B cell (primary cell): ENCODE measurements around the gene PCLO.

ENCODE experiments used
- CTCF ChIP-seq: fragments of 200-600 bp; IDR thresholded peaks from one replicate; pipeline ENCODE4 v1.8.0; 2022; ENCODE audit warnings: antibody characterized with exemption, mild to moderate bottlenecking
- EZH2 ChIP-seq: IDR thresholded peaks from 2 replicates; pipeline ENCODE4 v1.6.1; 2012; ENCODE audit warnings: borderline replicate concordance, low read depth, mild to moderate bottlenecking, moderate library complexity, low read length; ENCODE audit not compliant: insufficient read depth, poor library complexity, severe bottlenecking

GRCh38 chr7:82953324-82954027 lies 209.2 kb downstream of the PCLO start:
- no peak for TF ChIP-seq CTCF
- no peak for TF ChIP-seq EZH2
